SK-N-SH treated with all-trans-retinoic acid at 6 μM for 48 hours (cell line): ENCODE data around the gene CDH20.

ENCODE experiments used
- ARNTL ChIP-seq: fragments of 450-650 bp; formaldehyde crosslinking; IDR thresholded peaks from 2 replicates; pipeline ENCODE4 v1.5.0; 2020; ENCODE audit warnings: low read depth, mild to moderate bottlenecking, moderate library complexity, borderline replicate concordance
- BACH2 ChIP-seq: fragments of 250-450 bp; sonication (Bioruptor Pico); IDR thresholded peaks from 2 replicates; pipeline ENCODE4 v1.9.0; 2021; ENCODE audit warnings: mild to moderate bottlenecking, borderline replicate concordance
- CSDC2 ChIP-seq: fragments of 250-450 bp; sonication (Bioruptor Pico); IDR thresholded peaks from 2 replicates; pipeline ENCODE4 v1.5.0; 2020; ENCODE audit warnings: mild to moderate bottlenecking, moderate library complexity
- ISL1 ChIP-seq: fragments of 250-450 bp; sonication (Bioruptor Pico); IDR thresholded peaks from 2 replicates; pipeline ENCODE4 v2.1.2; 2022; ENCODE audit warnings: mild to moderate bottlenecking, moderate library complexity
- RARB ChIP-seq: fragments of 250-450 bp; sonication (Bioruptor Pico); IDR thresholded peaks from 2 replicates; pipeline ENCODE4 v1.8.0; 2021; ENCODE audit warnings: mild to moderate bottlenecking, moderate library complexity
- TCF4 ChIP-seq: fragments of 250-450 bp; sonication (Bioruptor Pico); IDR thresholded peaks from 2 replicates; pipeline ENCODE4 v1.8.0; 2021; ENCODE audit warnings: mild to moderate bottlenecking, moderate library complexity, borderline replicate concordance
- ZC3H10 ChIP-seq: fragments of 250-450 bp; sonication (Bioruptor Pico); IDR thresholded peaks from 2 replicates; pipeline ENCODE4 v1.5.1; 2021; ENCODE audit warnings: mild to moderate bottlenecking, moderate library complexity
- ZFP30 ChIP-seq: fragments of 450-650 bp; formaldehyde crosslinking; IDR thresholded peaks from 2 replicates; pipeline ENCODE4 v1.5.0; 2022; ENCODE audit warnings: mild to moderate bottlenecking, moderate library complexity
- ZNF8 ChIP-seq: fragments of 450-650 bp; formaldehyde crosslinking; IDR thresholded peaks from 2 replicates; pipeline ENCODE4 v1.5.0; 2020; ENCODE audit warnings: mild to moderate bottlenecking, moderate library complexity
- TF ChIP-seq, protein P1 (sequence below): fragments of 250-450 bp; sonication (Bioruptor Pico); IDR thresholded peaks from 2 replicates; pipeline ENCODE4 v1.8.0; 2020; ENCODE audit warnings: mild to moderate bottlenecking, moderate library complexity, borderline replicate concordance
- TF ChIP-seq, protein P2 (sequence below): fragments of 250-450 bp; sonication (Bioruptor Pico); IDR thresholded peaks from 2 replicates; pipeline ENCODE4 v1.5.1; 2020; ENCODE audit warnings: low read depth, mild to moderate bottlenecking, moderate library complexity

DNA sequence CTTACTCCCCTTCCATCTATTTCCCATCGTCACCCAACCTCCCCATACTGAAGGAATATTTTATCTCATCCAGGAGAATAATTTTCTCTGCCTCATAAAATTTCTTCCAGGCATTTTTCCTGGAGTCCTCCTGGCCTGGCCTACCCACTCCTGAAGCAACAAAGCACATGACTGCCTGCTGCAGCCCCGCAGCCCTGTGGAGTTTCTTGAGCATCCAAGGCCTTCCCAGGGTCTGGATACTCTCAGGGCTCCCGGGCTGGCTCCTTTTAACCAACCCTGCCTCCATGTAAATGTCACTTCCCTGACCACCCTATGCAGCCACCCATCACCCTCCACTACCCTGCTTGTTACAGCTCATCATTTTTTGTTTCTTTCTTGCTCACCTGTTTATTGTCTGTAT lies 64.0 kb downstream of the CDH20 start:
- no peak for TF ChIP-seq ARNTL (CRISPR knock-in tag)
- no peak for TF ChIP-seq RARB (CRISPR knock-in tag)
- TF ChIP-seq TCF4 = no peak
- TF ChIP-seq BACH2 = no peak
- no peak for TF ChIP-seq ISL1
- no peak for TF ChIP-seq CSDC2 (CRISPR knock-in tag)
- no peak for TF ChIP-seq ZC3H10 (CRISPR knock-in tag)
- TF ChIP-seq, protein P1, sequence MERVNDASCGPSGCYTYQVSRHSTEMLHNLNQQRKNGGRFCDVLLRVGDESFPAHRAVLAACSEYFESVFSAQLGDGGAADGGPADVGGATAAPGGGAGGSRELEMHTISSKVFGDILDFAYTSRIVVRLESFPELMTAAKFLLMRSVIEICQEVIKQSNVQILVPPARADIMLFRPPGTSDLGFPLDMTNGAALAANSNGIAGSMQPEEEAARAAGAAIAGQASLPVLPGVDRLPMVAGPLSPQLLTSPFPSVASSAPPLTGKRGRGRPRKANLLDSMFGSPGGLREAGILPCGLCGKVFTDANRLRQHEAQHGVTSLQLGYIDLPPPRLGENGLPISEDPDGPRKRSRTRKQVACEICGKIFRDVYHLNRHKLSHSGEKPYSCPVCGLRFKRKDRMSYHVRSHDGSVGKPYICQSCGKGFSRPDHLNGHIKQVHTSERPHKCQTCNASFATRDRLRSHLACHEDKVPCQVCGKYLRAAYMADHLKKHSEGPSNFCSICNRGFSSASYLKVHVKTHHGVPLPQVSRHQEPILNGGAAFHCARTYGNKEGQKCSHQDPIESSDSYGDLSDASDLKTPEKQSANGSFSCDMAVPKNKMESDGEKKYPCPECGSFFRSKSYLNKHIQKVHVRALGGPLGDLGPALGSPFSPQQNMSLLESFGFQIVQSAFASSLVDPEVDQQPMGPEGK (CRISPR knock-in tag) = no peak
- TF ChIP-seq ZFP30 (CRISPR knock-in tag) = no peak
- TF ChIP-seq, protein P2, sequence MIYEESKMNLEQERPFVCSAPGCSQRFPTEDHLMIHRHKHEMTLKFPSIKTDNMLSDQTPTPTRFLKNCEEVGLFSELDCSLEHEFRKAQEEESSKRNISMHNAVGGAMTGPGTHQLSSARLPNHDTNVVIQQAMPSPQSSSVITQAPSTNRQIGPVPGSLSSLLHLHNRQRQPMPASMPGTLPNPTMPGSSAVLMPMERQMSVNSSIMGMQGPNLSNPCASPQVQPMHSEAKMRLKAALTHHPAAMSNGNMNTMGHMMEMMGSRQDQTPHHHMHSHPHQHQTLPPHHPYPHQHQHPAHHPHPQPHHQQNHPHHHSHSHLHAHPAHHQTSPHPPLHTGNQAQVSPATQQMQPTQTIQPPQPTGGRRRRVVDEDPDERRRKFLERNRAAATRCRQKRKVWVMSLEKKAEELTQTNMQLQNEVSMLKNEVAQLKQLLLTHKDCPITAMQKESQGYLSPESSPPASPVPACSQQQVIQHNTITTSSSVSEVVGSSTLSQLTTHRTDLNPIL (CRISPR knock-in tag) = no peak
- TF ChIP-seq ZNF8 = no peak
